HS-5 (cell line): ENCODE results near the gene CENPK.
"Not testable (repeated sequence)": the region's sequence is repeated elsewhere in the genome, so short reads cannot be mapped to it uniquely, and the experiment has no call there.

Experiments
- DNase-seq: peaks from one replicate; pipeline ENCODE4 v3.0.0-alpha.2; 2012; ENCODE audit warnings: low read depth

Gene CENPK

GRCh38 chr5:65562731-65563701 is at the start of gene CENPK, which contains the start of gene PPWD1:
Gene CENPK, minus strand, starts transcription at chr5:65563168. Its CDS starts 8,261 bp downstream, at chr5:65554907.
Gene PPWD1, plus strand, starts transcription at chr5:65563296. Its CDS starts 15 bp downstream, at chr5:65563311.
- peak; percentile 84 for DNase-seq

GRCh38 chr5:65612298-65612907 is 49.4 kb upstream of the CENPK start:
- DNase-seq: no peak

GRCh38 chr5:65611524-65611923 is 48.6 kb upstream of the CENPK start:
- DNase-seq: no peak

GRCh38 chr5:65601761-65602160 is 38.8 kb upstream of the CENPK start:
- not testable (repeated sequence) for DNase-seq

- DNase-seq: no peak
Measured at GRCh38 chr5:65588694-65589093, 25.7 kb upstream of the CENPK start.

- DNase-seq: no peak
Measured at GRCh38 chr5:65577141-65577540, 14.2 kb upstream of the CENPK start.

GRCh38 chr5:65570598-65571226 is 7.7 kb upstream of the CENPK start:
- DNase-seq: no peak

- no peak for DNase-seq
Measured at GRCh38 chr5:65566505-65566904, 3.5 kb upstream of the CENPK start.

GRCh38 chr5:65563777-65564176 is 809 bp upstream of the CENPK start:
- no peak for DNase-seq

GRCh38 chr5:65556718-65557117 is 6.2 kb downstream of the CENPK start:
- DNase-seq: no peak

- DNase-seq: no peak
Measured at GRCh38 chr5:65556181-65556580, 6.8 kb downstream of the CENPK start.

GRCh38 chr5:65555287-65555686 is 7.7 kb downstream of the CENPK start:
- DNase-seq: no peak

- DNase-seq: no peak
Measured at GRCh38 chr5:65553941-65554340, 9.0 kb downstream of the CENPK start.

GRCh38 chr5:65548281-65548680 is 14.7 kb downstream of the CENPK start:
- no peak for DNase-seq

- DNase-seq: no peak
Measured at GRCh38 chr5:65546141-65546540, 16.8 kb downstream of the CENPK start.

GRCh38 chr5:65544473-65544872 is 18.5 kb downstream of the CENPK start:
- DNase-seq: no peak

GRCh38 chr5:65539827-65540226 is 23.1 kb downstream of the CENPK start:
- no peak for DNase-seq

GRCh38 chr5:65535529-65535987 is 27.4 kb downstream of the CENPK start:
- no peak for DNase-seq

GRCh38 chr5:65530904-65531303 is 32.1 kb downstream of the CENPK start:
- DNase-seq: no peak

- no peak for DNase-seq
Measured at GRCh38 chr5:65525726-65526125, 37.2 kb downstream of the CENPK start.

- no peak for DNase-seq
Measured at GRCh38 chr5:65512170-65512937, 50.6 kb downstream of the CENPK start.

GRCh38 chr5:65508978-65509377 is 54.0 kb downstream of the CENPK start:
- DNase-seq: no peak
